Pons (tissue), 1 donor: ENCODE results near the gene MICAL3.

Experiments used
- DNase-seq: peaks from one replicate; pipeline ENCODE4 v3.0.0-alpha.2; 2016; ENCODE audit warnings: low spot score

Gene MICAL3

GRCh38 chr22:17913801-17914347, 110.5 kb downstream of the MICAL3 start:
- DNase-seq, result no peak

- DNase-seq, result no peak
These were observed 111.2 kb downstream of the MICAL3 start for GRCh38 chr22:17912945-17913721.

- DNase-seq, result no peak
These were observed 112.5 kb downstream of the MICAL3 start for GRCh38 chr22:17911887-17912286.

GRCh38 chr22:17911312-17911705, 113.1 kb downstream of the MICAL3 start:
- DNase-seq, result no peak

- peak; percentile 91 for DNase-seq
These were observed 113.6 kb downstream of the MICAL3 start for GRCh38 chr22:17910561-17911311.

- no peak for DNase-seq
These were observed 116.7 kb downstream of the MICAL3 start for GRCh38 chr22:17907748-17908051.

- no peak for DNase-seq
These were observed 117.2 kb downstream of the MICAL3 start for GRCh38 chr22:17906978-17907747.

- no peak for DNase-seq
These were observed 118.9 kb downstream of the MICAL3 start for GRCh38 chr22:17905445-17905844.

- DNase-seq, result peak; percentile 78
These were observed 120.6 kb downstream of the MICAL3 start for GRCh38 chr22:17903564-17904295.

- DNase-seq, result no peak
These were observed 121.4 kb downstream of the MICAL3 start for GRCh38 chr22:17902960-17903359.

- peak; percentile 66 for DNase-seq
These were observed 126.0 kb downstream of the MICAL3 start for GRCh38 chr22:17898375-17898774.

- DNase-seq, result no peak
These were observed 126.5 kb downstream of the MICAL3 start for GRCh38 chr22:17897858-17898257.

GRCh38 chr22:17897426-17897825, 126.9 kb downstream of the MICAL3 start:
- DNase-seq, result no peak

- peak; percentile 73 for DNase-seq
These were observed 127.8 kb downstream of the MICAL3 start for GRCh38 chr22:17896586-17896985.

- no peak for DNase-seq
These were observed 130.3 kb downstream of the MICAL3 start for GRCh38 chr22:17893900-17894535.

- no peak for DNase-seq
These were observed 132.0 kb downstream of the MICAL3 start for GRCh38 chr22:17892376-17892775.

GRCh38 chr22:17891481-17892167, 132.7 kb downstream of the MICAL3 start:
- DNase-seq, result no peak

- no peak for DNase-seq
These were observed 133.5 kb downstream of the MICAL3 start for GRCh38 chr22:17890892-17891291.

- DNase-seq, result no peak
These were observed 134.1 kb downstream of the MICAL3 start for GRCh38 chr22:17890245-17890671.

- DNase-seq, result no peak
These were observed 135.5 kb downstream of the MICAL3 start for GRCh38 chr22:17888855-17889254.

GRCh38 chr22:17888439-17888838, 135.9 kb downstream of the MICAL3 start:
- DNase-seq, result no peak
